ENCODE data around the gene TSFM.

The TSFM gene

GRCh38 chr12:57832966-57833365 is 50.4 kb downstream of the TSFM start:
- no peak for DNase-seq (ENCODE audit: extremely low spot score)
- ChIA-PET POLR2A (interaction anchor here (0.8 kb wide), 1 partner anchor 11 kb away, joined by 9 read pairs; no protein-coding TSS in a partner anchor), CTCF (interaction anchor here (1.0 to 12.3 kb wide), 12 partner anchors 9 to 77 kb away, joined by 3 to 279 read pairs (median 6); partner anchors contain the start of gene CTDSP2)
- no peak for TF ChIP-seq CTCF (IDR thresholded peaks at IDR 0.05; ENCODE audit: control extremely low read depth, extremely low read depth, low read depth, missing control alignments)

- TF ChIP-seq CTCF (IDR thresholded peaks at IDR 0.05; ENCODE audit: control extremely low read depth, extremely low read depth, low read depth, missing control alignments), result no peak
- ChIA-PET CTCF (interaction anchor here (0.7 to 12.3 kb wide), 9 partner anchors 9 to 77 kb away, joined by 3 to 279 read pairs (median 6); partner anchors contain the start of gene CTDSP2), POLR2A (no interaction called here)
- no peak for DNase-seq (ENCODE audit: extremely low spot score)
These were observed 51.1 kb downstream of the TSFM start for GRCh38 chr12:57833672-57834071.

- no peak for DNase-seq (ENCODE audit: extremely low spot score)
- ChIA-PET POLR2A (no interaction called here), CTCF (interaction anchor here (0.7 to 12.3 kb wide), 9 partner anchors 9 to 78 kb away, joined by 3 to 279 read pairs (median 6); partner anchors contain the start of gene CTDSP2)
- no peak for TF ChIP-seq CTCF (IDR thresholded peaks at IDR 0.05; ENCODE audit: control extremely low read depth, extremely low read depth, low read depth, missing control alignments)
These were observed 51.7 kb downstream of the TSFM start for GRCh38 chr12:57834086-57834876.

- TF ChIP-seq CTCF (IDR thresholded peaks at IDR 0.05; ENCODE audit: control extremely low read depth, extremely low read depth, low read depth, missing control alignments), result no peak
- ChIA-PET POLR2A (interaction anchor here (0.7 to 1.4 kb wide), 3 partner anchors 9 to 106 kb away, joined by 3 to 5 read pairs (median 3); partner anchors contain the start of genes ATP23 and CTDSP2), CTCF (interaction anchor here (0.7 to 12.3 kb wide), 10 partner anchors 9 to 79 kb away, joined by 3 to 279 read pairs (median 3); partner anchors contain the start of genes AVIL and TSFM)
- no peak for DNase-seq (ENCODE audit: extremely low spot score)
These were observed 53.0 kb downstream of the TSFM start for GRCh38 chr12:57835366-57836288.

GRCh38 chr12:57836442-57837375 is 54.1 kb downstream of the TSFM start:
- no peak for TF ChIP-seq CTCF (IDR thresholded peaks at IDR 0.05; ENCODE audit: control extremely low read depth, extremely low read depth, low read depth, missing control alignments)
- DNase-seq (ENCODE audit: extremely low spot score), result peak; percentile 63
- ChIA-PET CTCF (interaction anchor here (0.7 to 12.3 kb wide), 15 partner anchors 8 to 83 kb away, joined by 3 to 279 read pairs (median 3); partner anchors contain the start of genes AVIL, CTDSP2 and TSFM), POLR2A (interaction anchor here (0.7 to 1.4 kb wide), 3 partner anchors 8 to 105 kb away, joined by 3 to 5 read pairs (median 3); partner anchors contain the start of genes ATP23 and CTDSP2)
